ENCODE measurements around the gene SGMS1.
"Not testable (repeated sequence)": the region's sequence is repeated elsewhere in the genome, so short reads cannot be mapped to it uniquely, and the experiment has no call there.

The SGMS1 gene

GRCh38 chr10:50538555-50539398, 85.0 kb downstream of the SGMS1 start:
- H3K4me1 ChIP-seq (ENCODE audit: insufficient read depth, insufficient read length): no peaks in the 10 kb centered on the region
- DNase-seq (ENCODE audit: low read depth, low spot score): no peak
- TF ChIP-seq YY1 (IDR thresholded peaks at IDR 0.05; ENCODE audit: insufficient read depth, insufficient read length) (no peak), ZNF274 (IDR thresholded peaks at IDR 0.05; ENCODE audit: low read depth, low read length) (no peak), SUZ12 (IDR thresholded peaks at IDR 0.05; ENCODE audit: extremely low read depth, insufficient read depth, insufficient read length) (no peak)
- no peaks in the 10 kb centered on the region for H3K36me3 ChIP-seq (ENCODE audit: insufficient read depth, insufficient read length, low read length)
- H3K9me3 ChIP-seq (ENCODE audit: insufficient read depth, low read length): no peaks in the 10 kb centered on the region
- no peaks in the 10 kb centered on the region for H3K27me3 ChIP-seq (ENCODE audit: insufficient read depth, insufficient read length)
- H3K4me3 ChIP-seq (ENCODE audit: insufficient read length, low read depth): no peak overlapping the region
- H3K9ac ChIP-seq (ENCODE audit: insufficient read length, low read depth): no peak overlapping the region

DNA sequence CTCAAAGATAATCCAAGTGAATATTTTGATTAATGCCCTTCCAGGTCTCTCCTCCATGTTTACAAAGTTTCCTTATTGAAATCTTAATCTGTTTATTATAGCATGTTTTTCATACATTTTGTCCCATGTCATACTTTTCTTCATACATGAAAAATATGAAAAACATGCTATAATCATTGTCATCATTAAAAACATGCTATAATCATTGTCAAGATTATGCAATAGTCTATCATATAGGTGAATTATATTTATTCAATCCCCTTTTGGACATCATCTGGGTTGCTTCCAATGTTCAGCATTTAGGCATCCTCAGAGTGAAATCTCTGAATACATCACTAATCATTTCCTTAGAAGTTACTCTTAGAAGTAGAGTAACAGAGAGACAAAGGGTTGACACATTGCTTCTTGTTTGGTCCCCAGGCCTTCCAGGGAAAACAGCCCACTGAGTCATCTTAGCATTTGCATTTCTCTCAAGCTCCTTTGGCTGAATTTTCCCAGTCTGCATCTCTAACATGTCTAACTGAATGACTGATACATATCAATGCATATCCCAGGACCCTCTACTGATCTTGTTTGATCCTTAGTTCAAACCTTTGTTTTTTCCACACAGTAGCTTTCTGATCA, 87.0 kb downstream of the SGMS1 start:
- DNase-seq (ENCODE audit: low read depth, low spot score): no peak
- H3K4me1 ChIP-seq (ENCODE audit: insufficient read depth, insufficient read length): no peaks in the 10 kb centered on the region
- H3K4me3 ChIP-seq (ENCODE audit: insufficient read length, low read depth): no peak overlapping the region
- no peaks in the 10 kb centered on the region for H3K9me3 ChIP-seq (ENCODE audit: insufficient read depth, low read length)
- no peaks in the 10 kb centered on the region for H3K36me3 ChIP-seq (ENCODE audit: insufficient read depth, insufficient read length, low read length)
- no peaks in the 10 kb centered on the region for H3K27me3 ChIP-seq (ENCODE audit: insufficient read depth, insufficient read length)
- TF ChIP-seq YY1 (IDR thresholded peaks at IDR 0.05; ENCODE audit: insufficient read depth, insufficient read length) (no peak), ZNF274 (IDR thresholded peaks at IDR 0.05; ENCODE audit: low read depth, low read length) (no peak), SUZ12 (IDR thresholded peaks at IDR 0.05; ENCODE audit: extremely low read depth, insufficient read depth, insufficient read length) (no peak)
- no peak overlapping the region for H3K9ac ChIP-seq (ENCODE audit: insufficient read length, low read depth)

DNA sequence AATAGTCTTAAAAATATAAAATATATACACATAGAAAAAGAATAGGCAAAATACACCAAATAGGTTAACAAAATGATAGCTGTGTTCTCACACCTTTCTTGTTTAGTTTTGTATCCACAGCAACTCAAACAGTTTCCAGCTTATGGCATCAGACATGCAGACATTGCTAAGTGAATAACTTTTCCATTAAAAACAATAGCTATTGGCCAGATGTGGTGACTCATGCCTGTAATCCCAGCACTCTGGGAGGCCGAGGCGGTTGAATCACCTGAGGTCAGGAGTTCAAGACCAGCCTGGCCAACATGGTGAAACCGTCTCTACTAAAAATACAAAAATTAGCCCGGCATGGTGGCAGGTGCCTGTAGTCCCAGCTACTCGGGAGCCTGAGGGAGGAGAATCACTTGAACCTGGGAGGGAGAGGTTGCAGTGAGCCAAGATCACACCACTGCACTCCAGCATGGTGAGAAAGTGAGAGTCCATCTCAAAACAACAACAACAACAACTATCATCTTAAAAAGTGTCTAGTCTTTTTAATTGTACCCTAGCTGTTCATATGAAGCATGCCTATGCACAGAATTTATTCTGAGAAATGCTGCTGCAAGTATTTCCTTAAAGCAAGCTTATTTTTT, 88.9 kb downstream of the SGMS1 start:
- not testable (repeated sequence) for H3K36me3 ChIP-seq (ENCODE audit: insufficient read depth, insufficient read length, low read length); H3K4me3 ChIP-seq (ENCODE audit: insufficient read length, low read depth); H3K27me3 ChIP-seq (ENCODE audit: insufficient read depth, insufficient read length); H3K9ac ChIP-seq (ENCODE audit: insufficient read length, low read depth); H3K4me1 ChIP-seq (ENCODE audit: insufficient read depth, insufficient read length); H3K9me3 ChIP-seq (ENCODE audit: insufficient read depth, low read length); DNase-seq (ENCODE audit: low read depth, low spot score)

GRCh38 chr10:50533296-50533695, 90.5 kb downstream of the SGMS1 start:
- no peak for TF ChIP-seq SUZ12 (IDR thresholded peaks at IDR 0.05; ENCODE audit: extremely low read depth, insufficient read depth, insufficient read length)
- TF ChIP-seq ZNF274 (IDR thresholded peaks at IDR 0.05; ENCODE audit: low read depth, low read length): no peak
- TF ChIP-seq YY1 (IDR thresholded peaks at IDR 0.05; ENCODE audit: insufficient read depth, insufficient read length): no peak
- no peak overlapping the region for H3K9ac ChIP-seq (ENCODE audit: insufficient read length, low read depth)
- DNase-seq (ENCODE audit: low read depth, low spot score): no peak
- H3K4me3 ChIP-seq (ENCODE audit: insufficient read length, low read depth): no peak overlapping the region
- H3K4me1 ChIP-seq (ENCODE audit: insufficient read depth, insufficient read length): no peaks in the 10 kb centered on the region
- no peaks in the 10 kb centered on the region for H3K36me3 ChIP-seq (ENCODE audit: insufficient read depth, insufficient read length, low read length)
- no peaks in the 10 kb centered on the region for H3K9me3 ChIP-seq (ENCODE audit: insufficient read depth, low read length)
- H3K27me3 ChIP-seq (ENCODE audit: insufficient read depth, insufficient read length): no peaks in the 10 kb centered on the region

- DNase-seq (ENCODE audit: low read depth, low spot score): no peak
- Histone ChIP-seq H3K4me1 (ENCODE audit: insufficient read depth, insufficient read length) (no peaks in the 10 kb centered on the region), H3K27me3 (ENCODE audit: insufficient read depth, insufficient read length) (no peaks in the 10 kb centered on the region), H3K9ac (ENCODE audit: insufficient read length, low read depth) (no peak overlapping the region), H3K36me3 (ENCODE audit: insufficient read depth, insufficient read length, low read length) (no peaks in the 10 kb centered on the region), H3K9me3 (ENCODE audit: insufficient read depth, low read length) (no peaks in the 10 kb centered on the region), H3K4me3 (ENCODE audit: insufficient read length, low read depth) (no peak overlapping the region)
- TF ChIP-seq YY1 (IDR thresholded peaks at IDR 0.05; ENCODE audit: insufficient read depth, insufficient read length) (no peak), ZNF274 (IDR thresholded peaks at IDR 0.05; ENCODE audit: low read depth, low read length) (no peak), SUZ12 (IDR thresholded peaks at IDR 0.05; ENCODE audit: extremely low read depth, insufficient read depth, insufficient read length) (no peak)
Observed at GRCh38 chr10:50531388-50532077, 92.2 kb downstream of the SGMS1 start.

GRCh38 chr10:50529660-50530059, 94.1 kb downstream of the SGMS1 start:
- DNase-seq (ENCODE audit: low read depth, low spot score): no peak
- Histone ChIP-seq H3K4me3 (ENCODE audit: insufficient read length, low read depth) (no peak overlapping the region), H3K27me3 (ENCODE audit: insufficient read depth, insufficient read length) (no peaks in the 10 kb centered on the region), H3K4me1 (ENCODE audit: insufficient read depth, insufficient read length) (no peaks in the 10 kb centered on the region), H3K36me3 (ENCODE audit: insufficient read depth, insufficient read length, low read length) (no peaks in the 10 kb centered on the region), H3K9ac (ENCODE audit: insufficient read length, low read depth) (no peak overlapping the region), H3K9me3 (ENCODE audit: insufficient read depth, low read length) (no peaks in the 10 kb centered on the region)
- no peak for TF ChIP-seq SUZ12 (IDR thresholded peaks at IDR 0.05; ENCODE audit: extremely low read depth, insufficient read depth, insufficient read length)
- no peak for TF ChIP-seq YY1 (IDR thresholded peaks at IDR 0.05; ENCODE audit: insufficient read depth, insufficient read length)
- no peak for TF ChIP-seq ZNF274 (IDR thresholded peaks at IDR 0.05; ENCODE audit: low read depth, low read length)

- H3K9ac ChIP-seq (ENCODE audit: insufficient read length, low read depth): no peak overlapping the region
- no peaks in the 10 kb centered on the region for H3K27me3 ChIP-seq (ENCODE audit: insufficient read depth, insufficient read length)
- DNase-seq (ENCODE audit: low read depth, low spot score): no peak
- TF ChIP-seq YY1 (IDR thresholded peaks at IDR 0.05; ENCODE audit: insufficient read depth, insufficient read length): no peak
- TF ChIP-seq ZNF274 (IDR thresholded peaks at IDR 0.05; ENCODE audit: low read depth, low read length): no peak
- no peak for TF ChIP-seq SUZ12 (IDR thresholded peaks at IDR 0.05; ENCODE audit: extremely low read depth, insufficient read depth, insufficient read length)
- H3K4me3 ChIP-seq (ENCODE audit: insufficient read length, low read depth): no peak overlapping the region
- no peaks in the 10 kb centered on the region for H3K4me1 ChIP-seq (ENCODE audit: insufficient read depth, insufficient read length)
- no peaks in the 10 kb centered on the region for H3K9me3 ChIP-seq (ENCODE audit: insufficient read depth, low read length)
- no peaks in the 10 kb centered on the region for H3K36me3 ChIP-seq (ENCODE audit: insufficient read depth, insufficient read length, low read length)
Observed at GRCh38 chr10:50528206-50528605, 95.5 kb downstream of the SGMS1 start.

Data from NT2/D1 (cell line).